MCF 10A (cell line): ENCODE results near the gene SYNGR2. TPM values are rescaled to one million over a fixed set of nuclear protein-coding genes. Genes with fewer than 3 reads are reported as not detected.

Experiments
- BruUV-seq: library from RNA; stranded (reverse); fragments of 400-500 nt; replicated peaks from 2 replicates; lab custom pipeline; 2021; lab: Mats Ljungman, UMichigan
- CTCF ChIA-PET: fragments of 300-600 bp; sonication (Branson Sonifier 250); formaldehyde crosslinking; extraction: SDS; loops from one replicate; lab custom pipeline; 2021; ENCODE audit warnings: antibody characterized with exemption, inconsistent platforms; lab: Yijun Ruan, JAX
- POLR2A ChIA-PET: fragments of 300-600, 350-650 bp; sonication (Branson Sonifier 250); formaldehyde crosslinking; extraction: SDS; loops from one replicate; lab custom pipeline; 2020; ENCODE audit warnings: antibody characterized with exemption, inconsistent platforms; lab: Yijun Ruan, JAX
- DNase-seq: peaks from one replicate; pipeline ENCODE4 v3.0.0-alpha.2; 2018; ENCODE audit not compliant: unreplicated experiment
- H3K27ac Mint-ChIP-seq: one replicate; pipeline ENCODE4 v1.8.0; 2022; ENCODE audit warnings: mild to moderate bottlenecking, low read depth, mixed read lengths; ENCODE audit not compliant: unreplicated experiment
- H3K27me3 Mint-ChIP-seq: one replicate; pipeline ENCODE4 v1.8.0; 2022; ENCODE audit warnings: mixed read lengths; ENCODE audit not compliant: insufficient read depth, unreplicated experiment
- H3K36me3 Mint-ChIP-seq: one replicate; pipeline ENCODE4 v1.8.0; 2022; ENCODE audit warnings: mild to moderate bottlenecking, moderate library complexity, mixed read lengths; ENCODE audit not compliant: insufficient read depth, unreplicated experiment
- H3K4me1 Mint-ChIP-seq: one replicate; pipeline ENCODE4 v1.8.0; 2022; ENCODE audit warnings: mixed read lengths; ENCODE audit not compliant: insufficient read depth, unreplicated experiment
- H3K4me3 Mint-ChIP-seq: one replicate; pipeline ENCODE4 v1.8.0; 2022; ENCODE audit warnings: mild to moderate bottlenecking, moderate library complexity, mixed read lengths; ENCODE audit not compliant: unreplicated experiment
- H3K9me3 Mint-ChIP-seq: one replicate; pipeline ENCODE4 v1.8.0; 2022; ENCODE audit warnings: mixed read lengths; ENCODE audit not compliant: unreplicated experiment
- CTCF ChIP-seq: fragments of 200-600 bp; IDR thresholded peaks from one replicate; pipeline ENCODE4 v1.8.0; 2022; ENCODE audit warnings: antibody characterized with exemption, mild to moderate bottlenecking; ENCODE audit not compliant: unreplicated experiment
- intact Hi-C: fragments of 100-400 bp; cut with micrococcal nuclease; formaldehyde crosslinking; loops from 2 replicates; pipeline ENCODE4 v1.14.1; 2022
- total RNA-seq: library from RNA; stranded (reverse); gene quantifications from 2 replicates; pipeline ENCODE4 v1.2.3, GENCODE V29; 2022

Gene SYNGR2
- total RNA-seq, 1 experiment from 2014 or later, result 52.2 TPM

- intact Hi-C loops, result no loop called here
- TSS peak; percentile 30 for BruUV-seq
- no peak for DNase-seq
- Mint-ChIP-seq H3K9me3 (no peaks in the 10 kb centered on the region), H3K27me3 (no peaks in the 10 kb centered on the region), H3K27ac (no peak overlapping the region), H3K36me3 (peaks cover 24% of the 10 kb centered on the region), H3K4me1 (peaks cover 11% of the 10 kb centered on the region), H3K4me3 (no peak overlapping the region)
- TF ChIP-seq CTCF, result no peak
- ChIA-PET POLR2A (interaction anchor here (0.8 to 1.1 kb wide), 2 partner anchors 14 to 30 kb away, joined by 4 to 5 read pairs; partner anchors contain the start of gene TK1), CTCF (interaction anchor here (0.6 to 1.1 kb wide), 3 partner anchors 53 to 59 kb away, joined by 3 to 4 read pairs (median 3); no protein-coding TSS in a partner anchor)
These were observed 4.1 kb downstream of the SYNGR2 start for GRCh38 chr17:78172249-78173051.

DNA sequence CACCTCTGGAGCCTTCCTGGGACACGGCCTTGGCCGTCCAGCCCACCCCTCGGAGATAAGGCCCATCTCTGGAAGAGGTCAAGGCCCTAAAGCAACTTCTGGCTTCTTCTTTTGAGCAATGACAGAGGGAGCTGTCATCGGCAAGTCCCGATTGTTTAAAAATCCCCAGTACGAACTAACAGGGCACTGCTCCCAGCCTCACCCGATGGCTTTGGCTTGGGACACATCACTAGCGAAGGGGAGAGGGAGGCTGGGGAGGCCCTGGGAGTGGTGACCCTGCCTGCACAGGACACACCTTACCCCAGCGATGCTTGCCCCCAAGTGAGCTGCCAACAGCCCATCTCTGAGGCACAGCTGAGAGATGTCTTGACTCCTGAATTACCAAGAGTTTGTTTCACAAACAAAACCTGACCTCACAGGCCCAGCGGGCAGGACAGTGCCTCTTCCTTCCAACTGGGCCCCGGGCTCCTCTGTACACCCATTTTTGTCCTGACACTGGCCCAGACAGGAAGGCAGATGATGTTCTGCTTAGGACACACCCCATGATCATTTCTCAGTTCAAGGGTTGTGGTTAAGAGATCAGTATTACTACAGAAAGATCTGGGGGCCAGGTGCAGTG, 4.8 kb downstream of the SYNGR2 start:
- Mint-ChIP-seq H3K36me3 (peaks cover 24% of the 10 kb centered on the region), H3K27me3 (no peaks in the 10 kb centered on the region), H3K27ac (no peak overlapping the region), H3K9me3 (no peaks in the 10 kb centered on the region), H3K4me3 (no peak overlapping the region), H3K4me1 (peaks cover 11% of the 10 kb centered on the region)
- intact Hi-C loops, result no loop called here
- ChIA-PET POLR2A (interaction anchor here (0.8 kb wide), 1 partner anchor 13 kb away, joined by 4 read pairs; the partner anchor contains the start of gene TK1), CTCF (interaction anchor here (1.0 to 1.1 kb wide), 2 partner anchors 54 to 66 kb away, joined by 3 read pairs; no protein-coding TSS in a partner anchor)
- TF ChIP-seq CTCF, result no peak
- no peak for DNase-seq
- BruUV-seq, result no TSS peak

DNA sequence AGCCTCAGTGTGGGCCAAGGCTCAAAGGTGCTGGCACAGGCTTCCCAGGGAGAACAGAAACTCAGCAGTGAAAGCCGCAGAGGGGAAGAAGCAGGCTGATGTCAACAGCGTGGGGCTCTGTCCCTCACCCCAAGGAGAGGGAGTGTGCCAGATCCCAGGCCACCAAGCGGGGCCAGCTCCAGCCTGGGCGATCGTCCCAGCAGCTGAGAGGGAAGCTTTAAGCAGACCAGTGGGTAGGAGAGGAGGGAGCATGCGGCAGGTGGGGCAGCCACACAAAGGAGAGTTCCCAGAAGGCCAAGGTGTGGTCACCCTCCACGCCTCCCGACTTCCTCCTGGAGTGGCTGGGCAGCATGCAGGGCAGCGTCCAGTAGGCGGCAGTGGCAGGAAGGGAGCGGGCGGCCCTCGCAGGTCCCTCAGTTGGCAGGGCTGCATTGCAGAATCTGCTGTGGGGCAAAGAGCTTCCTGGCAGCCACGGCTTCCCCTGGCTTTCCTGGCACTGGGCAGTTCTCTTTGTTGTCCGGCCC, 6.0 kb downstream of the SYNGR2 start:
- no TSS peak for BruUV-seq
- no peak for TF ChIP-seq CTCF
- Mint-ChIP-seq H3K36me3 (peaks cover 24% of the 10 kb centered on the region), H3K27ac (no peak overlapping the region), H3K4me3 (no peak overlapping the region), H3K27me3 (no peaks in the 10 kb centered on the region), H3K9me3 (no peaks in the 10 kb centered on the region), H3K4me1 (peaks cover 14% of the 10 kb centered on the region)
- CTCF ChIA-PET, result interaction anchor here (0.6 to 2.4 kb wide), 5 partner anchors 13 to 67 kb away, joined by 3 to 5 read pairs (median 4); partner anchors contain the start of gene AFMID
- DNase-seq, result peak; percentile 33
- POLR2A ChIA-PET, result interaction anchor here (0.6 to 0.7 kb wide), 2 partner anchors 108 to 633 kb away, joined by 3 to 5 read pairs; no protein-coding TSS in a partner anchor
- intact Hi-C loops, result no loop called here
